Smooth muscle cell of the pulmonary artery (primary cell): ENCODE data around the gene KIF1B. TPM values are rescaled to one million over a fixed set of nuclear protein-coding genes. Genes with fewer than 3 reads are reported as not detected.

Source experiments
- total RNA-seq: library from RNA; depleted of rRNA; stranded (reverse); fragments of >200 nt; gene quantifications from 2 replicates; pipeline ENCODE4 v1.2.3, GENCODE V29; 2014

The KIF1B gene, protein sequence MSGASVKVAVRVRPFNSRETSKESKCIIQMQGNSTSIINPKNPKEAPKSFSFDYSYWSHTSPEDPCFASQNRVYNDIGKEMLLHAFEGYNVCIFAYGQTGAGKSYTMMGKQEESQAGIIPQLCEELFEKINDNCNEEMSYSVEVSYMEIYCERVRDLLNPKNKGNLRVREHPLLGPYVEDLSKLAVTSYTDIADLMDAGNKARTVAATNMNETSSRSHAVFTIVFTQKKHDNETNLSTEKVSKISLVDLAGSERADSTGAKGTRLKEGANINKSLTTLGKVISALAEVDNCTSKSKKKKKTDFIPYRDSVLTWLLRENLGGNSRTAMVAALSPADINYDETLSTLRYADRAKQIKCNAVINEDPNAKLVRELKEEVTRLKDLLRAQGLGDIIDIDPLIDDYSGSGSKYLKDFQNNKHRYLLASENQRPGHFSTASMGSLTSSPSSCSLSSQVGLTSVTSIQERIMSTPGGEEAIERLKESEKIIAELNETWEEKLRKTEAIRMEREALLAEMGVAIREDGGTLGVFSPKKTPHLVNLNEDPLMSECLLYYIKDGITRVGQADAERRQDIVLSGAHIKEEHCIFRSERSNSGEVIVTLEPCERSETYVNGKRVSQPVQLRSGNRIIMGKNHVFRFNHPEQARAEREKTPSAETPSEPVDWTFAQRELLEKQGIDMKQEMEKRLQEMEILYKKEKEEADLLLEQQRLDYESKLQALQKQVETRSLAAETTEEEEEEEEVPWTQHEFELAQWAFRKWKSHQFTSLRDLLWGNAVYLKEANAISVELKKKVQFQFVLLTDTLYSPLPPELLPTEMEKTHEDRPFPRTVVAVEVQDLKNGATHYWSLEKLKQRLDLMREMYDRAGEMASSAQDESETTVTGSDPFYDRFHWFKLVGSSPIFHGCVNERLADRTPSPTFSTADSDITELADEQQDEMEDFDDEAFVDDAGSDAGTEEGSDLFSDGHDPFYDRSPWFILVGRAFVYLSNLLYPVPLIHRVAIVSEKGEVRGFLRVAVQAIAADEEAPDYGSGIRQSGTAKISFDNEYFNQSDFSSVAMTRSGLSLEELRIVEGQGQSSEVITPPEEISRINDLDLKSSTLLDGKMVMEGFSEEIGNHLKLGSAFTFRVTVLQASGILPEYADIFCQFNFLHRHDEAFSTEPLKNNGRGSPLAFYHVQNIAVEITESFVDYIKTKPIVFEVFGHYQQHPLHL (N-terminal part only)
- total RNA-seq: 40.4 and 41.3 TPM in 2 replicates

DNA sequence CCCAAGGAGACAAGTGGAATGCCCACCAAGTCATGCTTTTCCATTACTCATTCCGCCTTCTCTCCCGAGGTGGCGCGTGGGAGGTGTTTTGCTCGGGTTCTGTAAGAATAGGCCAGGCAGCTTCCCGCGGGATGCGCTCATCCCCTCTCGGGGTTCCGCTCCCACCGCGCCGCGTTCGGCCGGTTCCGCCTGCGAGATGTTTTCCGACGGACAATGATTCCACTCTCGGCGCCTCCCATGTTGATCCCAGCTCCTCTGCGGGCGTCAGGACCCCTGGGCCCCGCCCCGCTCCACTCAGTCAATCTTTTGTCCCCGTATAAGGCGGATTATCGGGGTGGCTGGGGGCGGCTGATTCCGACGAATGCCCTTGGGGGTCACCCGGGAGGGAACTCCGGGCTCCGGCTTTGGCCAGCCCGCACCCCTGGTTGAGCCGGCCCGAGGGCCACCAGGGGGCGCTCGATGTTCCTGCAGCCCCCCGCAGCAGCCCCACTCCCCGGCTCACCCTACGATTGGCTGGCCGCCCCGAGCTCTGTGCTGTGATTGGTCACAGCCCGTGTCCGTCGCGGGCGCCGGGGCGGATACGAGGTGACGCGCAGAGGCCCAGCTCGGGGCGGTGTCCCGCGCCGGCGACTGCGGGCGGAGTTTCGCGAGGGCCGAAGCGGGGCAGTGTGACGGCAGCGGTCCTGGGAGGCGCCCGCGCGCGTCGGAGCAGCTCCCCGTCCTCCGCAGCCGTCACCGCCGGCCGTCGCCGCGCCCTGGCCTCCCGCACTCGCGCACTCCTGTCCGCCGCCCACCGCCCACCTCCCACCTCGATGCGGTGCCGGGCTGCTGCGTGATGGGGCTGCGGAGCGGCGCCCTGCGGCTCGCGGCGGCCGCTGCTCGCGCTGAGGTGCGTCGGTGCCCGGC lies at the start of gene KIF1B:
TSS of gene KIF1B (plus strand) at position 666 of the 906 bp plus-strand sequence. CDS start 21,759 bp downstream, outside the sequence.

DNA sequence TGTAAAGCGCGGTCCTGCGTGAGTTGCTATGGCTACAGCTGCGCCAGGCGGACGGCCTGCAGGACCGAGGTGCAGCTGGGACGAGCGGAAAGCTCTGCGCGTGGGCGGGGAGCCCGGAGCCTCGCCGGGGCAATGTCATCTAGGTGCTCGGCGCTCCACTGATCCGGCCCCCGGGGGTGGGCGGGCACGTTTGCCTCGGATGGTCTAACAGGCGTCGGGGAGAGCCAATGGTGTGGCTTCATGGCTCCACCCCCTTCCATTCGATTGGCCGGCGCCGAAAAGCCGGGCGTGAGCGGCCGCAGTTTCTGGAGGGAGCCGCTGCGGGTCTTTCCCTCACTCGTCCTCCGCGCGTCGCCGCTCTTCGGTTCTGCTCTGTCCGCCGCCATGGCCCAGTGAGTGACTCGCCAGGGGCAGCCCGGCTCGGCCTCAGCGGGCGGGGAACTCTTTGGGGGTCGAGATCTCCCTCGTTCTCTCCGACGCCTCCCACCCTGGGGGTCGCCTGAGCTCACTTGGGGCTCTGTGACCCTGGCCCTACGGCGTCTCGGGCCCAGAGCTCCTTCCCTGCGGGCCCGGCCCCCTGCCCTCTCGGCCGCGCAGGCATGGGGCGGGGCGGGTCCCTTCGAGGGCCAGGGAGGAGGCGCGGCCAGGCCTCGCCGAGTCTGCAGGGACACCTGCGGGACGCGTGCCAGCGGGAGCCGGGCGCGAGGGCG lies 188.5 kb downstream of the KIF1B start, which contains the start of gene PGD:
TSS of gene PGD (plus strand) at position 331 of the 710 bp plus-strand sequence. CDS start at position 385, 54 bp downstream.

DNA sequence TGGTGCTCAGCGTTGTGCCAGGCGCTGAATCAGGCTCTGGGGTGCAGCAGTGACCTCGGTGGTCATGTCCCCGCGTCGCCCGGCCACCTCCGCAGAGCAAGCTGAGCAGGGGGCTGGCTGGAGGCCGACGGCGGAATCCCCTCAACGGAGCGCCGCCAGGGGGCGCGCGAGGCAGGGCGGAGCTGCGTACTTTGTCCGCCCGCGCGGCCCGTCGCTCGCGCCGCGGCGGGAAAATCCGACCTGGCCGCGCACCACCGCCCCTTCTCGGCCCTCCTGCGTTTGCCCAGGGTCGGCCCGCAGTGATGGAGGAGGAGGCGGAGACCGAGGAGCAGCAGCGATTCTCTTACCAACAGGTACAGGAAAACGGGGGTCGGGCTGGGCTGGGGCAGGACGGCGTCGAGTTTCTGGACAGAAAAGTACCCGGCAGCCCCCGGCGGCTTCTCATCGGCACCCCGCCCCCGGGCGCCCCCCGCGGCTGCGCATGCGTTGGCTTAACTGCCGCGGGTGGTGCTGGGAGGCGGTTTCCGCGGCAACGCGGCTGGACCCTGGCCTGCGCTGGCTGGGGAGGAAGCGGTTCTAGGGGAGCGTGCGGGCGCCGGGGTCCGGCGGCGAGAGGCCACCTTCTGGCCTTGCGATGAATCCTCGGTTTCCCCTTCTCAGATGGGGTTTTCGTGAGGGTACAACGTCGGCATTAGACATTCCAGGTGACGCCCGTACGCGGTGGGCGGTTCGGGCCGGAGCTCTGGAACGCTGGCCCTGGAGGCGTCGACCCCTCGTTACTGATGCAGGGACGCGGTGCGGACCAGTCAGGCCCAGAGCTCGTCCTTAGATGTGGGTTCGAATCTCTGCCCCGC lies 220.1 kb downstream of the KIF1B start, which contains the start of gene CENPS:
TSS of gene CENPS (plus strand) at position 218 of the 854 bp plus-strand sequence. CDS start at position 303, 85 bp downstream.

Other genes with a start within 250 kb of the KIF1B start
- 0.26 TPM in 1 of 2 replicates, not detected in the other for gene RBP7, start 213.3 kb upstream of the KIF1B start, total RNA-seq
- 39.6 and 49.6 TPM in 2 replicates for gene UBE4B, start 177.6 kb upstream of the KIF1B start, total RNA-seq
- 78.5 and 156 TPM in 2 replicates for gene PGD, start 188.5 kb downstream of the KIF1B start, total RNA-seq
- gene CENPS, start 219.9 kb downstream of the KIF1B start, total RNA-seq: 11.1 and 11.3 TPM in 2 replicates
- 0.33 and 0.43 TPM in 2 replicates for gene CORT, start 239.5 kb downstream of the KIF1B start, total RNA-seq